B cell (primary cell): ENCODE measurements around the gene MYRIP. TPM values are rescaled to one million over a fixed set of nuclear protein-coding genes. Genes with fewer than 3 reads are reported as not detected.

ENCODE experiments used
- ATAC-seq: fragments of 200-7000 bp; cut with Tn5 transposase; one replicate; pipeline ENCODE4 v1.10.0; 2021; ENCODE audit warnings: low read depth, mild to moderate bottlenecking, moderate number of reproducible peaks, moderate library complexity
- CTCF ChIA-PET: fragments of 350-600 bp; sonication (Branson Sonifier 250); formaldehyde crosslinking; loops from one replicate; lab custom pipeline; 2021; ENCODE audit warnings: antibody characterized with exemption, inconsistent platforms; lab: Charles Lee
- POLR2A ChIA-PET: fragments of 350-600 bp; sonication (Branson Sonifier 250); formaldehyde crosslinking; loops from one replicate; lab custom pipeline; 2021; ENCODE audit warnings: antibody characterized with exemption; lab: Charles Lee
- DNase-seq: peaks from one replicate; pipeline ENCODE4 v3.0.0; 2013
- H2AFZ ChIP-seq: 2 replicates; pipeline ENCODE4 v1.6.1; 2012; ENCODE audit warnings: mild to moderate bottlenecking, low read depth, low read length; ENCODE audit not compliant: insufficient read depth, poor library complexity, severe bottlenecking
- H3K27ac ChIP-seq, 2 donors: 1 replicate in 1 of 2; 2 replicates in 1 of 2; pipeline ENCODE4 v1.5.1; 2012 to 2013; ENCODE audit warnings: low read length in 2 of 2, mild to moderate bottlenecking in 2 of 2, moderate library complexity in 1 of 2
- H3K27me3 ChIP-seq, 4 experiments: fragments of 200-600 bp in 1 of 4; sonication (generic) in 1 of 4; replicated peaks in 1 of 4; 1 replicate in 2 of 4; 2 replicates in 2 of 4; pipeline versions ENCODE4 v1.6.1 to v1.7.0; 2013 to 2016; ENCODE audit warnings: low read length in 3 of 4, mild to moderate bottlenecking in 2 of 4, mixed read lengths in 1 of 4, moderate library complexity in 1 of 4; ENCODE audit not compliant: insufficient read depth in 4 of 4, control insufficient read depth in 3 of 4; ENCODE audit errors: control extremely low read depth in 1 of 4
- H3K36me3 ChIP-seq, 2 experiments: replicated peaks in 1 of 2; 1 replicate in 1 of 2; 2 replicates in 1 of 2; pipeline versions ENCODE4 v1.6.1 to v1.7.1; 2013; ENCODE audit warnings: low read length in 1 of 2; ENCODE audit not compliant: insufficient read depth in 2 of 2, control insufficient read depth in 1 of 2; ENCODE audit errors: control extremely low read depth in 1 of 2, extremely low read depth in 1 of 2
- H3K4me1 ChIP-seq, 2 donors: fragments of 200-600 bp in 1 of 2; sonication (generic) in 1 of 2; 1 replicate in 1 of 2; 2 replicates in 1 of 2; pipeline versions ENCODE4 v1.5.1 to v1.6.1; 2013 to 2017; ENCODE audit warnings: low read length in 2 of 2; ENCODE audit not compliant: control insufficient read depth in 2 of 2, insufficient read depth in 2 of 2
- H3K4me2 ChIP-seq: replicated peaks from 2 replicates; pipeline ENCODE3; 2012; ENCODE audit warnings: mild to moderate bottlenecking, low read depth, low read length; ENCODE audit not compliant: poor library complexity, severe bottlenecking
- H3K4me3 ChIP-seq, 5 experiments: fragments of 200-600 bp in 1 of 5; sonication (generic) in 1 of 5; 1 replicate in 3 of 5; 2 replicates in 2 of 5; pipeline versions ENCODE4 v1.5.1 to v1.7.0; 2011 to 2016; ENCODE audit warnings: low read length in 4 of 5, mild to moderate bottlenecking in 4 of 5, low read depth in 2 of 5, control low read depth in 1 of 5, moderate library complexity in 1 of 5; ENCODE audit not compliant: insufficient read depth in 1 of 5; ENCODE audit errors: control extremely low read depth in 1 of 5, extremely low read depth in 1 of 5
- H3K79me2 ChIP-seq: fragments of 200-600 bp; sonication (generic); one replicate; pipeline ENCODE4 v1.6.0; 2016; ENCODE audit warnings: low read length; ENCODE audit not compliant: control insufficient read depth, insufficient read depth
- H3K9ac ChIP-seq: fragments of 200-600 bp; sonication (generic); 2 replicates; pipeline ENCODE4 v1.6.1; 2017; ENCODE audit warnings: mild to moderate bottlenecking, low read length, moderate library complexity
- H3K9me3 ChIP-seq, 3 donors: one replicate each; pipeline versions ENCODE4 v1.6.1 to v1.7.1; 2013; ENCODE audit warnings: low read length in 2 of 3; ENCODE audit not compliant: control insufficient read depth in 2 of 3, insufficient read depth in 1 of 3; ENCODE audit errors: control extremely low read depth in 1 of 3
- H4K20me1 ChIP-seq: 2 replicates; pipeline ENCODE4 v1.6.0; 2012; ENCODE audit warnings: mild to moderate bottlenecking, low read length; ENCODE audit not compliant: insufficient read depth, control insufficient read depth, poor library complexity, severe bottlenecking
- H3K27ac Mint-ChIP-seq: one replicate; pipeline ENCODE4 v1.8.0; 2021; ENCODE audit warnings: mixed read lengths
- H3K27me3 Mint-ChIP-seq: one replicate; pipeline ENCODE4 v1.8.0; 2021; ENCODE audit warnings: mixed read lengths
- H3K4me1 Mint-ChIP-seq: one replicate; pipeline ENCODE4 v1.8.0; 2021; ENCODE audit warnings: mixed read lengths
- H3K4me3 Mint-ChIP-seq: one replicate; pipeline ENCODE4 v1.8.0; 2021; ENCODE audit warnings: mixed read lengths
- H3K9me3 Mint-ChIP-seq: one replicate; pipeline ENCODE4 v1.8.0; 2022; ENCODE audit warnings: mixed read lengths; ENCODE audit not compliant: insufficient read depth
- EZH2 ChIP-seq: IDR thresholded peaks from 2 replicates; pipeline ENCODE4 v1.6.1; 2012; ENCODE audit warnings: borderline replicate concordance, low read depth, mild to moderate bottlenecking, moderate library complexity, low read length; ENCODE audit not compliant: insufficient read depth, poor library complexity, severe bottlenecking
- WGBS: methylation state at CpG from one replicate; pipeline ENCODE4 v1.1.5; 2013; ENCODE audit warnings: missing lambda C conversion rate; ENCODE audit not compliant: insufficient coverage; 5-methylcytosine and 5-hydroxymethylcytosine counted together
- intact Hi-C: fragments of 100-400 bp; cut with micrococcal nuclease; formaldehyde crosslinking; loops from one replicate; pipeline ENCODE4 v1.10.0; 2022
- polyA plus RNA-seq: library from polyadenylated mRNA; depleted of rRNA; stranded (reverse); fragments of >200 nt; gene quantifications from 2 replicates; pipeline ENCODE4 v1.2.3, GENCODE V29; 2012
- total RNA-seq, 2 donors: library from RNA; stranded (reverse); fragments of 120-200 nt in 1 of 2; gene quantifications; 1 replicate in 1 of 2; 2 replicates in 1 of 2; pipeline versions ENCODE4 v1.2.3 to v1.2.4, GENCODE V29; 2013 to 2022
- TF ChIP-seq, protein P1 (sequence below): fragments of 200-600 bp; IDR thresholded peaks from one replicate; pipeline ENCODE4 v1.8.0; 2022; ENCODE audit warnings: antibody characterized with exemption, mild to moderate bottlenecking

MYRIP gene
- total and polyA plus RNA-seq, 2 donors (not counting 1 experiment from before 2014, with no cell fraction given), result 0.03 to 0.10 TPM

DNA sequence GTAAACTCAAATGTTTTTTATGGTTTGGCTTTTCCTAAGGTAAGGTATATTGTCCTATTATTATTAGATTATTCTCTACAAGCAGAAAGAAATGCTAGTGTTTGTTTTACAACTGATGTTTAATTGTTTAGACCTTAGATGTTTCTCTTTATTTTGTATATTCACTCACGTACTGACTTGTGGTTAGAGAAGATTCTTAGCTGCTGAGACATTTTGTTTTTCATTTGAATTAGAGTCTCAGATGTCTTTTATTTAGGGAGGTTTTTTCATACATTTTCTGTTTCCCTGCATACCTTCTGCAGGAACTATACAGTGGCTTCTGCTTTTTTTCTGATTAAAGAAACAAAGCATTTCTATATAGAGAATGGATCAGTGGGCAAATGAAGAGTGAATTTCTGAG, 110.9 kb downstream of the MYRIP start:
- WGBS, result no CpG with 5 or more reads among the region's 1 CpG
- Mint-ChIP-seq H3K27ac (no peak overlapping the region), H3K27me3 (no peaks in the 10 kb centered on the region), H3K9me3 (peaks cover under 1% of the 10 kb centered on the region), H3K4me3 (no peak overlapping the region), H3K4me1 (no peaks in the 10 kb centered on the region)
- TF ChIP-seq, protein P1, sequence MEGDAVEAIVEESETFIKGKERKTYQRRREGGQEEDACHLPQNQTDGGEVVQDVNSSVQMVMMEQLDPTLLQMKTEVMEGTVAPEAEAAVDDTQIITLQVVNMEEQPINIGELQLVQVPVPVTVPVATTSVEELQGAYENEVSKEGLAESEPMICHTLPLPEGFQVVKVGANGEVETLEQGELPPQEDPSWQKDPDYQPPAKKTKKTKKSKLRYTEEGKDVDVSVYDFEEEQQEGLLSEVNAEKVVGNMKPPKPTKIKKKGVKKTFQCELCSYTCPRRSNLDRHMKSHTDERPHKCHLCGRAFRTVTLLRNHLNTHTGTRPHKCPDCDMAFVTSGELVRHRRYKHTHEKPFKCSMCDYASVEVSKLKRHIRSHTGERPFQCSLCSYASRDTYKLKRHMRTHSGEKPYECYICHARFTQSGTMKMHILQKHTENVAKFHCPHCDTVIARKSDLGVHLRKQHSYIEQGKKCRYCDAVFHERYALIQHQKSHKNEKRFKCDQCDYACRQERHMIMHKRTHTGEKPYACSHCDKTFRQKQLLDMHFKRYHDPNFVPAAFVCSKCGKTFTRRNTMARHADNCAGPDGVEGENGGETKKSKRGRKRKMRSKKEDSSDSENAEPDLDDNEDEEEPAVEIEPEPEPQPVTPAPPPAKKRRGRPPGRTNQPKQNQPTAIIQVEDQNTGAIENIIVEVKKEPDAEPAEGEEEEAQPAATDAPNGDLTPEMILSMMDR, result no peak
- TF ChIP-seq EZH2, result no peak
- CTCF ChIA-PET, result no interaction called here
- Histone ChIP-seq H4K20me1 (no peaks in the 10 kb centered on the region), H3K4me1 (no peaks in the 10 kb centered on the region), H3K9me3 (no peaks in the 10 kb centered on the region), H3K4me2 (no peak overlapping the region), H2AFZ (no peak overlapping the region), H3K27ac (no peak overlapping the region), H3K4me3 (no peak overlapping the region), H3K9ac (no peak overlapping the region), H3K36me3 (no peaks in the 10 kb centered on the region), H3K79me2 (no peaks in the 10 kb centered on the region), H3K27me3 (no peaks in the 10 kb centered on the region)
- POLR2A ChIA-PET, result no interaction called here
- DNase-seq (no peak), ATAC-seq (no peak)
- intact Hi-C loops, result no loop called here

DNA sequence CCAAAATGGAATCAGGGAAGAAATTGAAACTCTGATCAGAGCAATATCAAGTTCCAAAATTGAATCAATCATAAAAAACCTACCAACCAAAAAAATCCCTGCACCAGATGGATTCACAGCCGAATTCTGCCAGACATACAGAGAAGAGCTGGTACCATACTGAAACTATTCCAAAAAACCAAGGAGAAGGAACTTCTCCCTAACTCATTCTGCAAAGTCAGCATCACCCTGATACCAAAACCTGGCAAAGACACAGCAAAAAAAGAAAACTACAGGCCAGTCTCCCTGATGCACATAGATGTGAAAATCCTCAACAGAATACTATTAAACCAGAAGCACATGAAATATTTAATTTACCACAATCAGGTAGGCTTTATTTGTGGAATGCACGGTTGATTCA, 118.1 kb downstream of the MYRIP start:
- WGBS, result 100% methylated on average over 1 of the region's 2 CpGs
- ATAC-seq, result no peak
- Histone ChIP-seq H3K9ac (no peak overlapping the region), H3K36me3 (no peaks in the 10 kb centered on the region), H3K4me2 (no peak overlapping the region), H3K4me3 (no peak overlapping the region), H3K27ac (no peak overlapping the region), H3K79me2 (no peaks in the 10 kb centered on the region), H3K27me3 (no peaks in the 10 kb centered on the region), H3K4me1 (no peaks in the 10 kb centered on the region), H4K20me1 (no peaks in the 10 kb centered on the region), H2AFZ (no peak overlapping the region), H3K9me3 (peaks cover 0 to 1% (median 0%) of the 10 kb centered on the region in 3 donors)
- intact Hi-C loops, result no loop called here
- TF ChIP-seq, protein P1, result no peak
- Mint-ChIP-seq H3K4me3 (no peak overlapping the region), H3K27ac (no peak overlapping the region), H3K4me1 (no peaks in the 10 kb centered on the region), H3K9me3 (peaks cover 3% of the 10 kb centered on the region), H3K27me3 (no peaks in the 10 kb centered on the region)
- DNase-seq, result no peak
- ChIA-PET POLR2A (no interaction called here), CTCF (no interaction called here)
